Nephron progenitor cell (in vitro differentiated cells): ENCODE measurements around the gene TNFRSF4.

ENCODE experiments used
- DNase-seq: peaks from one replicate; pipeline ENCODE4 v3.0.0; 2021
- H3K27ac Mint-ChIP-seq: 2 replicates; pipeline ENCODE4 v1.8.0; 2021; ENCODE audit warnings: mild to moderate bottlenecking, moderate library complexity, mixed read lengths
- H3K27me3 Mint-ChIP-seq: 2 replicates; pipeline ENCODE4 v1.8.0; 2021; ENCODE audit warnings: mild to moderate bottlenecking, low read depth, mixed read lengths; ENCODE audit not compliant: poor library complexity
- H3K36me3 Mint-ChIP-seq: 2 replicates; pipeline ENCODE4 v1.8.0; 2021; ENCODE audit warnings: low read depth, mixed read lengths
- H3K4me1 Mint-ChIP-seq: 2 replicates; pipeline ENCODE4 v1.8.0; 2021; ENCODE audit warnings: mixed read lengths
- H3K4me3 Mint-ChIP-seq: 2 replicates; pipeline ENCODE4 v1.8.0; 2021; ENCODE audit warnings: mild to moderate bottlenecking, moderate library complexity, mixed read lengths
- H3K9me3 Mint-ChIP-seq: 2 replicates; pipeline ENCODE4 v1.8.0; 2021; ENCODE audit warnings: mild to moderate bottlenecking, moderate library complexity, mixed read lengths
- CTCF ChIP-seq: fragments of 200-600 bp; sonication (generic); IDR thresholded peaks from 2 replicates; pipeline ENCODE4 v1.5.0; 2021; ENCODE audit warnings: antibody characterized with exemption

Gene TNFRSF4

GRCh38 chr1:1163538-1164070 lies 50.3 kb downstream of the TNFRSF4 start:
- Mint-ChIP-seq H3K4me3 (peak overlapping the region; percentile 58), H3K36me3 (no peaks in the 10 kb centered on the region), H3K27ac (no peak overlapping the region), H3K9me3 (no peaks in the 10 kb centered on the region), H3K4me1 (peaks cover 23% of the 10 kb centered on the region), H3K27me3 (peaks cover 10% of the 10 kb centered on the region)
- no peak for DNase-seq
- no peak for TF ChIP-seq CTCF

GRCh38 chr1:1162597-1163537 lies 51.1 kb downstream of the TNFRSF4 start:
- DNase-seq: no peak
- no peaks in the 10 kb centered on the region for H3K36me3 Mint-ChIP-seq
- peaks cover 23% of the 10 kb centered on the region for H3K4me1 Mint-ChIP-seq
- H3K9me3 Mint-ChIP-seq: no peaks in the 10 kb centered on the region
- no peak overlapping the region for H3K27ac Mint-ChIP-seq
- peaks cover 10% of the 10 kb centered on the region for H3K27me3 Mint-ChIP-seq
- H3K4me3 Mint-ChIP-seq: no peak overlapping the region
- TF ChIP-seq CTCF: no peak

DNA sequence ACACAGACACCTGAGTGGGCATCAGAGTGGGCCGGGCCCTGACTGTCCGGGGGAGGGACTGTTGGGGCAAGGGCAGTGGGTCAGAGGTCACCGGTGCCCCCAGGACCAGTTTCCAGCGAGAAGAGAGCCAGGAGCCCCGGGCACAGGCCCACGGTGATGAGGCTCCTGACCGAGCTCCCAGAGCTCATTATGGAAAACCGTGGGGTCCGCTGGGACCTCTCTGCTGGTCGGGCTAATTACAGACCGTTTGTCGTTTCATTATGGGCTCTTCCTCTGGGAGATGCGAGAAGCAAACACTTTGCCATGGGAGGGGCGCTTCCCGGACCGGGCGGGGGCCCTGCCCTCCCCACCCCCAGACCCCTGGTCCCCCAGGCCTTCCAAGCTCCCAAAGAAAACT lies 52.3 kb downstream of the TNFRSF4 start:
- Mint-ChIP-seq H3K4me1 (peaks cover 23% of the 10 kb centered on the region), H3K27me3 (peaks cover 10% of the 10 kb centered on the region), H3K27ac (no peak overlapping the region), H3K36me3 (no peaks in the 10 kb centered on the region), H3K9me3 (no peaks in the 10 kb centered on the region), H3K4me3 (no peak overlapping the region)
- TF ChIP-seq CTCF: no peak
- no peak for DNase-seq
